ENCODE measurements around the gene LAMC1. TPM values are rescaled to one million over a fixed set of nuclear protein-coding genes. Genes with fewer than 3 reads are reported as not detected.

The LAMC1 gene
- total and polyA plus RNA-seq, 2 experiments from 2014 or later, result 78.4 to 185 TPM

- peak overlapping the region; percentile 33 for H3K27ac ChIP-seq
Measured at GRCh38 chr1:183044893-183045649, 21.9 kb downstream of the LAMC1 start.

GRCh38 chr1:183048087-183049085, 25.2 kb downstream of the LAMC1 start:
- no peaks in the 10 kb centered on the region for H3K9me2 ChIP-seq (replicated peaks; ENCODE audit: insufficient read depth)
- WGBS (ENCODE audit: low lambda C conversion rate, missing lambda C conversion rate), result 82% methylated on average over 7 of the region's 7 CpGs
- no peaks in the 10 kb centered on the region for H3K9me3 ChIP-seq (ENCODE audit: low read depth)
- H3K79me2 ChIP-seq, result peaks cover 92% of the 10 kb centered on the region
- no peak for DNase-seq (ENCODE audit: low spot score)
- H3K4me2 ChIP-seq, result no peak overlapping the region
- no peak overlapping the region for H3K27ac ChIP-seq
- H4K20me1 ChIP-seq (ENCODE audit: insufficient read depth, poor library complexity, severe bottlenecking), result peaks cover 6% of the 10 kb centered on the region
- H3K27me3 ChIP-seq, result no peaks in the 10 kb centered on the region
- H3K36me3 ChIP-seq (replicated peaks; ENCODE audit: insufficient read depth, low read depth), result no peaks in the 10 kb centered on the region
- peaks cover 25% of the 10 kb centered on the region for H3K4me1 ChIP-seq (ENCODE audit: insufficient read depth)
- TF ChIP-seq EZH2phosphoT487 (IDR thresholded peaks at IDR 0.05; ENCODE audit: low read depth, severe bottlenecking, unreplicated experiment), result no peak
- no peak for TF ChIP-seq CTCF (IDR thresholded peaks at IDR 0.05; ENCODE audit: poor library complexity)
- no peak for TF ChIP-seq EZH2 (IDR thresholded peaks at IDR 0.05; ENCODE audit: borderline replicate concordance)
- no peak overlapping the region for H2AFZ ChIP-seq
- H3K4me3 ChIP-seq, result no peak overlapping the region

More at GRCh38 chr1:183044893-183045649, 21.9 kb downstream of the LAMC1 start:
- Histone ChIP-seq H4K20me1 (ENCODE audit: insufficient read depth, poor library complexity, severe bottlenecking) (peaks cover 5% of the 10 kb centered on the region), H3K9me3 (ENCODE audit: low read depth) (no peaks in the 10 kb centered on the region), H3K4me2 (peak overlapping the region; percentile 39), H3K79me2 (peaks cover 95% of the 10 kb centered on the region), H3K9me2 (replicated peaks; ENCODE audit: insufficient read depth) (no peaks in the 10 kb centered on the region), H2AFZ (no peak overlapping the region), H3K4me1 (ENCODE audit: insufficient read depth) (peaks cover 41% of the 10 kb centered on the region), H3K27me3 (no peaks in the 10 kb centered on the region), H3K4me3 (no peak overlapping the region), H3K36me3 (replicated peaks; ENCODE audit: insufficient read depth, low read depth) (no peaks in the 10 kb centered on the region)
- DNase-seq (ENCODE audit: low spot score), result no peak
- TF ChIP-seq EZH2phosphoT487 (IDR thresholded peaks at IDR 0.05; ENCODE audit: low read depth, severe bottlenecking, unreplicated experiment) (no peak), CTCF (IDR thresholded peaks at IDR 0.05; ENCODE audit: poor library complexity) (no peak), EZH2 (IDR thresholded peaks at IDR 0.05; ENCODE audit: borderline replicate concordance) (no peak)
- WGBS (ENCODE audit: low lambda C conversion rate, missing lambda C conversion rate), result 93% methylated on average over 2 of the region's 2 CpGs

GRCh38 chr1:183051546-183051945, 28.3 kb downstream of the LAMC1 start:
- DNase-seq (ENCODE audit: low spot score), result no peak
- Histone ChIP-seq H3K36me3 (replicated peaks; ENCODE audit: insufficient read depth, low read depth) (no peaks in the 10 kb centered on the region), H3K4me2 (no peak overlapping the region), H3K27me3 (no peaks in the 10 kb centered on the region), H3K9me2 (replicated peaks; ENCODE audit: insufficient read depth) (no peaks in the 10 kb centered on the region), H3K27ac (no peak overlapping the region), H4K20me1 (ENCODE audit: insufficient read depth, poor library complexity, severe bottlenecking) (peaks cover 4% of the 10 kb centered on the region), H3K9me3 (ENCODE audit: low read depth) (no peaks in the 10 kb centered on the region), H3K79me2 (peaks cover 97% of the 10 kb centered on the region), H3K4me3 (no peak overlapping the region), H2AFZ (no peak overlapping the region), H3K4me1 (ENCODE audit: insufficient read depth) (no peaks in the 10 kb centered on the region)
- WGBS (ENCODE audit: low lambda C conversion rate, missing lambda C conversion rate), result 78% methylated on average over 1 of the region's 1 CpG
- TF ChIP-seq EZH2phosphoT487 (IDR thresholded peaks at IDR 0.05; ENCODE audit: low read depth, severe bottlenecking, unreplicated experiment), result no peak
- TF ChIP-seq EZH2 (IDR thresholded peaks at IDR 0.05; ENCODE audit: borderline replicate concordance), result no peak
- TF ChIP-seq CTCF (IDR thresholded peaks at IDR 0.05; ENCODE audit: poor library complexity), result no peak

Measured in hepatocyte (in vitro differentiated cells).